KMS-11 (cell line): ENCODE data around the gene ANO3.

Experiments
- H2AFZ ChIP-seq: fragments of 200-600 bp; sonication (generic); 2 replicates; pipeline ENCODE4 v1.6.1; 2016; ENCODE audit warnings: antibody characterized with exemption, mixed run types, low read depth
- H3K27ac ChIP-seq: fragments of 200-600 bp; sonication (generic); 2 replicates; pipeline ENCODE4 v1.6.1; 2016; ENCODE audit warnings: mild to moderate bottlenecking, mixed run types
- H3K27me3 ChIP-seq: fragments of 200-600 bp; sonication (generic); 2 replicates; pipeline ENCODE4 v1.6.1; 2017; ENCODE audit warnings: mild to moderate bottlenecking, low read depth, mixed run types, moderate library complexity; ENCODE audit not compliant: insufficient read depth
- H3K36me3 ChIP-seq: fragments of 200-600 bp; sonication (generic); 2 replicates; pipeline ENCODE4 v1.6.1; 2017; ENCODE audit warnings: mild to moderate bottlenecking, mixed run types; ENCODE audit not compliant: insufficient read depth
- H3K4me1 ChIP-seq: fragments of 200-600 bp; sonication (generic); 2 replicates; pipeline ENCODE4 v1.6.1; 2016; ENCODE audit warnings: mild to moderate bottlenecking, low read depth, mixed run types; ENCODE audit not compliant: poor library complexity, severe bottlenecking
- H3K4me2 ChIP-seq: fragments of 200-600 bp; sonication (generic); 2 replicates; pipeline ENCODE4 v1.7.0; 2016; ENCODE audit warnings: mild to moderate bottlenecking, mixed run types
- H3K4me3 ChIP-seq: fragments of 200-600 bp; sonication (generic); IDR thresholded peaks from 2 replicates; pipeline ENCODE4 v1.6.1; 2017; ENCODE audit warnings: low read depth, low read length, mixed read lengths; ENCODE audit not compliant: insufficient read depth
- H3K79me2 ChIP-seq: fragments of 200-600 bp; sonication (generic); 2 replicates; pipeline ENCODE4 v1.6.1; 2016; ENCODE audit warnings: low read depth, mixed run types; ENCODE audit not compliant: insufficient read depth
- H3K9ac ChIP-seq: fragments of 200-600 bp; sonication (generic); 2 replicates; pipeline ENCODE4 v1.6.1; 2016; ENCODE audit warnings: mild to moderate bottlenecking, mixed run types
- H4K20me1 ChIP-seq: fragments of 200-600 bp; sonication (generic); 2 replicates; pipeline ENCODE4 v1.6.1; 2016; ENCODE audit warnings: mild to moderate bottlenecking, mixed run types; ENCODE audit not compliant: insufficient read depth
- CTCF ChIP-seq: fragments of 200-600 bp; sonication (generic); conservative IDR thresholded peaks from 2 replicates; pipeline ENCODE4 v1.6.1; 2017; ENCODE audit warnings: low read depth, mild to moderate bottlenecking, antibody characterized with exemption, low read length, moderate library complexity, mixed read lengths

ANO3 gene

GRCh38 chr11:26557666-26558065 is 225.7 kb downstream of the ANO3 start:
- TF ChIP-seq CTCF: no peak
- H3K4me1 ChIP-seq: no peaks in the 10 kb centered on the region
- no peak overlapping the region for H3K4me3 ChIP-seq
- H3K4me2 ChIP-seq: no peak overlapping the region
- no peaks in the 10 kb centered on the region for H3K36me3 ChIP-seq
- H4K20me1 ChIP-seq: no peaks in the 10 kb centered on the region
- no peaks in the 10 kb centered on the region for H3K79me2 ChIP-seq
- H3K27me3 ChIP-seq: no peaks in the 10 kb centered on the region
- H3K9ac ChIP-seq: no peak overlapping the region
- no peak overlapping the region for H3K27ac ChIP-seq
- no peak overlapping the region for H2AFZ ChIP-seq

GRCh38 chr11:26558190-26558589 is 226.3 kb downstream of the ANO3 start:
- Histone ChIP-seq H4K20me1 (no peaks in the 10 kb centered on the region), H2AFZ (no peak overlapping the region), H3K27ac (no peak overlapping the region), H3K4me2 (no peak overlapping the region), H3K4me1 (no peaks in the 10 kb centered on the region), H3K36me3 (no peaks in the 10 kb centered on the region), H3K27me3 (no peaks in the 10 kb centered on the region), H3K9ac (no peak overlapping the region), H3K79me2 (no peaks in the 10 kb centered on the region), H3K4me3 (no peak overlapping the region)
- no peak for TF ChIP-seq CTCF

DNA sequence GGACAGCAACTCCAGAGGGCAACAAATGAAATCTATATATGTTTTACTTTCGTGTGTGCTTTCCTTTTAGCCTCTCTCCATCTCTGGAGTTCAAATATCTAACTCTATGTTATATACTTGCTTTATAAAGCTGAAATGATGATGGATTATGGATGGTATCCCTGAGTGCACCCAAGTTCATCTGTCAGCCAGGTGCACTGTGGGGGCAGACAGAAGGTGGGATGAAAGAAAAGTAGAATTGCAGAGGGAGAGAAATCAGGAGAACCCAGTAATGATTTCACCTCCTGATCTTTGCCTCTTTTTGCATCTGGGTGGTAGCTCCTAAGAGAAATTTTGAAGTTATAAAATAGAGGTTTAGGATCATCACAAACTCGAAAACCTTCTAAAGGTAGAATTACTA is 237.7 kb downstream of the ANO3 start:
- Histone ChIP-seq H3K4me2 (no peak overlapping the region), H3K4me3 (no peak overlapping the region)

GRCh38 chr11:26571861-26572654 is 240.1 kb downstream of the ANO3 start, which contains the start of gene MUC15:
TSS of gene MUC15 (minus strand) at chr11:26572263. CDS start at chr11:26567094, 5,169 bp downstream.
- no peaks in the 10 kb centered on the region for H3K4me1 ChIP-seq
- no peak within 1 kb of the TSS for H3K4me3 ChIP-seq
- no peaks in the 10 kb centered on the region for H3K79me2 ChIP-seq
- no peaks in the 10 kb centered on the region for H4K20me1 ChIP-seq
- H3K27me3 ChIP-seq: no peaks in the 10 kb centered on the region
- H3K27ac ChIP-seq: no peak within 1 kb of the TSS
- no peaks in the 10 kb centered on the region for H3K36me3 ChIP-seq
- no peak for TF ChIP-seq CTCF
- no peak within 1 kb of the TSS for H2AFZ ChIP-seq
- no peak within 1 kb of the TSS for H3K4me2 ChIP-seq
- H3K9ac ChIP-seq: no peak within 1 kb of the TSS

More for the DNA sequence above, 237.7 kb downstream of the ANO3 start:
- Histone ChIP-seq H3K27me3 (no peaks in the 10 kb centered on the region), H3K9ac (no peak overlapping the region), H2AFZ (no peak overlapping the region), H3K36me3 (no peaks in the 10 kb centered on the region), H3K79me2 (no peaks in the 10 kb centered on the region), H3K4me1 (no peaks in the 10 kb centered on the region), H4K20me1 (no peaks in the 10 kb centered on the region), H3K27ac (no peak overlapping the region)
- no peak for TF ChIP-seq CTCF
